Type B pancreatic cell (in vitro differentiated cells): ENCODE measurements around the gene OSM. TPM values are rescaled to one million over a fixed set of nuclear protein-coding genes. Genes with fewer than 3 reads are reported as not detected.

Experiments
- DNase-seq: peaks from one replicate; pipeline ENCODE4 v3.0.0; 2021; ENCODE audit warnings: mixed read lengths; ENCODE audit not compliant: unreplicated experiment; ENCODE audit errors: extremely low spot score
- H3K27ac Mint-ChIP-seq: 2 replicates; pipeline ENCODE4 v1.8.0; 2021; ENCODE audit warnings: mild to moderate bottlenecking, mixed read lengths
- H3K27me3 Mint-ChIP-seq: 2 replicates; pipeline ENCODE4 v1.8.0; 2021; ENCODE audit warnings: mixed read lengths
- H3K36me3 Mint-ChIP-seq: 2 replicates; pipeline ENCODE4 v1.8.0; 2021; ENCODE audit warnings: mixed read lengths
- H3K4me1 Mint-ChIP-seq: one replicate; pipeline ENCODE4 v1.8.0; 2021; ENCODE audit warnings: mixed read lengths; ENCODE audit not compliant: unreplicated experiment
- H3K4me3 Mint-ChIP-seq: 2 replicates; pipeline ENCODE4 v1.8.0; 2021; ENCODE audit warnings: mild to moderate bottlenecking, mixed read lengths
- H3K9me3 Mint-ChIP-seq: 2 replicates; pipeline ENCODE4 v1.8.0; 2021; ENCODE audit warnings: mixed read lengths
- total RNA-seq: library from RNA; stranded (reverse); gene quantifications from 2 replicates; pipeline ENCODE4 v1.2.1, GENCODE V29; 2021; ENCODE audit warnings: low replicate concordance
- TF ChIP-seq, protein P1 (sequence below): fragments of 200-600 bp; sonication (generic); conservative IDR thresholded peaks from 2 replicates; pipeline ENCODE4 v1.5.0; 2021; ENCODE audit warnings: antibody characterized with exemption, mild to moderate bottlenecking

OSM gene
- total RNA-seq, 1 donor from 2014 or later = not detected

GRCh38 chr22:30268331-30268730 is 1.7 kb upstream of the OSM start:
- TF ChIP-seq, protein P1, sequence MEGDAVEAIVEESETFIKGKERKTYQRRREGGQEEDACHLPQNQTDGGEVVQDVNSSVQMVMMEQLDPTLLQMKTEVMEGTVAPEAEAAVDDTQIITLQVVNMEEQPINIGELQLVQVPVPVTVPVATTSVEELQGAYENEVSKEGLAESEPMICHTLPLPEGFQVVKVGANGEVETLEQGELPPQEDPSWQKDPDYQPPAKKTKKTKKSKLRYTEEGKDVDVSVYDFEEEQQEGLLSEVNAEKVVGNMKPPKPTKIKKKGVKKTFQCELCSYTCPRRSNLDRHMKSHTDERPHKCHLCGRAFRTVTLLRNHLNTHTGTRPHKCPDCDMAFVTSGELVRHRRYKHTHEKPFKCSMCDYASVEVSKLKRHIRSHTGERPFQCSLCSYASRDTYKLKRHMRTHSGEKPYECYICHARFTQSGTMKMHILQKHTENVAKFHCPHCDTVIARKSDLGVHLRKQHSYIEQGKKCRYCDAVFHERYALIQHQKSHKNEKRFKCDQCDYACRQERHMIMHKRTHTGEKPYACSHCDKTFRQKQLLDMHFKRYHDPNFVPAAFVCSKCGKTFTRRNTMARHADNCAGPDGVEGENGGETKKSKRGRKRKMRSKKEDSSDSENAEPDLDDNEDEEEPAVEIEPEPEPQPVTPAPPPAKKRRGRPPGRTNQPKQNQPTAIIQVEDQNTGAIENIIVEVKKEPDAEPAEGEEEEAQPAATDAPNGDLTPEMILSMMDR = no peak
- Mint-ChIP-seq H3K36me3 (no peaks in the 10 kb centered on the region), H3K27me3 (peaks cover 4% of the 10 kb centered on the region), H3K27ac (no peak overlapping the region), H3K4me1 (no peaks in the 10 kb centered on the region), H3K9me3 (no peaks in the 10 kb centered on the region), H3K4me3 (no peak overlapping the region)
- no peak for DNase-seq

DNA sequence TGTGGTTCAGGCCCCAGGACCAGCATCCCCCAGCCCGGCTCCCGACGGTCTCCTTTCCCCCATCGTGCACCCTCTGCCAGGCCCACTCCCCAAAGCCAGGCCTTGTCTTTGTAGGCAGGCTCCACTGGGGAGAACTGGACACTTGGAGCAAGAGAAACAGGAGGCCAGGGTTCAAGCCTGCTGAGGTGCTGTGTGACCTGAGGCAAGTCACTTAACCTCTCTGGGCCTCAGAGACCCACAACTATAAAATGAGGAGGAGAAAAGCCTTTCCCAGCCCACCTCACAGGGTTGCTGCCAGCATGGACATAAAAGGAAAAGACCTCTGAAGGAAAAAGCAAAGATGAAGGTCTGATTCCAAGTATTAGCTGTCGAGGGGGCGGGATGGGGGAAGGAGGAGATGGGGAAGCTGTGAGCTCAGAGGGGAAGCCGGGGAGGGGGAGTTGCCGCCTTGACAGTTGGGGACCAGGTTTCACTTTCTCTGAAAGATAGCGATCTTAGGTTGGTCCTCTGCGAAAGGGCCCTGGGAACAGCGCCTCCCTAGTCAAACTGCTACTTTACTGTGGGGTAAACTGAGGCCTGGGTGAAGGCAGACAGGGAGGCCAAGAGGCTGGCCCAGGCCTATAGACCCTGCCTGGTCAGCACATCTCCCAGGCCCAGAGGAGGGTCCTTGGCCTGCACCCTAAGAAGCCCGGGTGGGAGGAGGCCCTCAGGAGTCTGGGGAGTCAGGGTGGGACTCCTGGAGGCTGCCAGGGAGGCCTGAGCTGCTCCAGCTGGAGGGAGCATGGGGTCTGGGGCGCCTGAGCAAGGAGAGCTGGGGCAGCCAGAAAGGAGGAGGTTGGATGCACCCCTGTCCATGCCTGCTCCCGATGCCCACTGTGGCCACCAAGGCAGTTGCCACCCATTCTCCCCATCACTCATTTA is 991 bp upstream of the OSM start:
- H3K27ac Mint-ChIP-seq = no peak overlapping the region
- no peaks in the 10 kb centered on the region for H3K36me3 Mint-ChIP-seq
- no peaks in the 10 kb centered on the region for H3K9me3 Mint-ChIP-seq

GRCh38 chr22:30265823-30266444 is 717 bp downstream of the OSM start:
- Mint-ChIP-seq H3K4me1 (peaks cover 7% of the 10 kb centered on the region), H3K27ac (no peak overlapping the region), H3K27me3 (peaks cover 5% of the 10 kb centered on the region), H3K9me3 (no peaks in the 10 kb centered on the region), H3K36me3 (no peaks in the 10 kb centered on the region), H3K4me3 (no peak overlapping the region)
- TF ChIP-seq, protein P1 = no peak
- DNase-seq = no peak

More for the DNA sequence above, 991 bp upstream of the OSM start:
- Mint-ChIP-seq H3K4me1 (no peaks in the 10 kb centered on the region), H3K4me3 (no peak overlapping the region), H3K27me3 (peaks cover 6% of the 10 kb centered on the region)
- TF ChIP-seq, protein P1 = no peak
- DNase-seq = no peak

DNA sequence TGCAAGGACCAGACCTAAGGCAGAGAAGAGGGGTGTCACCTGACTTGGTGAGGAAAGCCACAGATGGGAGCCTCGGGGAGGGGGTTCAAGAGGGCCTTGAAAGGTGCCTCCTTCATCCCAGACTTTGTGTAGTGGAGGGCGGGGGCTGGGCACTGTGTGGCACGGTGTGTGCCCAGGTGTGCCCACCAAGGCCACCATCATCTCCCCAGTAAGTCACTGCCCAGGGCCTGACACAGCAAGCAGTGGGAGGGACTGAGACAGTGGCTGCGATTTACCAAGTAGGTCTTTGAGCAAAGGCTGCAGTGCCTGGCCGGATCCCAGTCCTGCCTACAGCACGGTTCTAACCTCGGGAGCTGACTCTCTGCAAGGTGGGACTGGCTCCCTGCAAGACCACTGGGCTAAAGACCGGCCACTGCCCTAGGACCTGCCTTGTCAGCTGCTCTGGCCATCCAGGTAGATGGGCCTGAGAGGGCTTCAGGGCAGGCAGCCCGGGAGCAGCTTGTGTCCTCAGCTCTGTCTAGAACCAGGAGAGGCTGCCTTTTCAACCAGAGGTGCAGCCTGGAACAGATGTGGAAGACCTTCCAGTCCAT is 1.4 kb downstream of the OSM start:
- H3K27me3 Mint-ChIP-seq = peaks cover 5% of the 10 kb centered on the region
- no peaks in the 10 kb centered on the region for H3K9me3 Mint-ChIP-seq
- DNase-seq = no peak
- H3K36me3 Mint-ChIP-seq = no peaks in the 10 kb centered on the region
- H3K4me3 Mint-ChIP-seq = no peak overlapping the region
- peaks cover 7% of the 10 kb centered on the region for H3K4me1 Mint-ChIP-seq
- TF ChIP-seq, protein P1 = no peak
- H3K27ac Mint-ChIP-seq = no peak overlapping the region

- TF ChIP-seq, protein P1 = no peak
- H3K4me1 Mint-ChIP-seq = peaks cover 7% of the 10 kb centered on the region
- H3K27me3 Mint-ChIP-seq = peaks cover 7% of the 10 kb centered on the region
- no peaks in the 10 kb centered on the region for H3K36me3 Mint-ChIP-seq
- H3K27ac Mint-ChIP-seq = no peak overlapping the region
- DNase-seq = no peak
- H3K4me3 Mint-ChIP-seq = no peak overlapping the region
- H3K9me3 Mint-ChIP-seq = no peaks in the 10 kb centered on the region
Observed at GRCh38 chr22:30263883-30264282, 2.8 kb downstream of the OSM start.
